Measurements from ENCODE around the gene TUBGCP4. TPM values are rescaled to one million over a fixed set of nuclear protein-coding genes. Genes with fewer than 3 reads are reported as not detected.
A peak's percentile ranks its signal among the peaks of the same experiment; 100 is the strongest.

Gene TUBGCP4
- total RNA-seq, 1 experiment from 2014 or later: 23.5 TPM

- no peak overlapping the region for H3K4me3 Mint-ChIP-seq
- Histone ChIP-seq H3K56ac (ENCODE audit: insufficient read length, low read depth, low read length) (no peak overlapping the region), H3K9ac (ENCODE audit: extremely low read depth, insufficient read length, low read length) (no peak overlapping the region), H3K4me2 (ENCODE audit: insufficient read depth, insufficient read length, low read length) (no peak overlapping the region), H2BK15ac (ENCODE audit: low read depth, low read length) (no peak overlapping the region), H3K4me1 (ENCODE audit: insufficient read depth, low read length) (no peaks in the 10 kb centered on the region), H3T11ph (ENCODE audit: low read length) (no peak overlapping the region), H3K23me2 (ENCODE audit: insufficient read length, low read depth, low read length, poor library complexity, severe bottlenecking) (no peaks in the 10 kb centered on the region), H3K27ac (ENCODE audit: insufficient read length, low read depth, low read length) (no peak overlapping the region), H3K79me1 (ENCODE audit: insufficient read depth, low read depth, low read length, poor library complexity, severe bottlenecking) (no peaks in the 10 kb centered on the region), H3K14ac (ENCODE audit: insufficient read depth, low read length) (no peak overlapping the region), H2AK5ac (ENCODE audit: insufficient read length, low read length) (no peak overlapping the region), H3K79me2 (ENCODE audit: insufficient read depth, low read length) (no peaks in the 10 kb centered on the region), H3K27me3 (ENCODE audit: insufficient read depth, low read length) (no peaks in the 10 kb centered on the region), H3K9me3 (ENCODE audit: control insufficient read depth, low read depth, low read length) (no peaks in the 10 kb centered on the region), H4K91ac (ENCODE audit: insufficient read length, low read depth, low read length) (no peak overlapping the region), H3K18ac (ENCODE audit: insufficient read length, low read depth, low read length) (no peak overlapping the region), H4K5ac (ENCODE audit: insufficient read length, low read depth, low read length) (no peak overlapping the region), H2BK12ac (ENCODE audit: insufficient read length, low read depth, low read length) (no peak overlapping the region), H4K20me1 (ENCODE audit: control insufficient read depth, insufficient read depth, insufficient read length) (no peaks in the 10 kb centered on the region), H2BK120ac (ENCODE audit: low read depth, low read length, poor library complexity, severe bottlenecking) (no peak overlapping the region), H4K8ac (replicated peaks; ENCODE audit: insufficient read length, low read depth, low read length) (no peak overlapping the region), H2BK5ac (ENCODE audit: insufficient read length, low read length) (no peak overlapping the region), H2AFZ (ENCODE audit: low read length) (no peak overlapping the region), H3K4ac (ENCODE audit: low read depth, low read length) (no peak overlapping the region), H2BK20ac (ENCODE audit: low read depth, low read length, poor library complexity, severe bottlenecking) (no peak overlapping the region), H3K23ac (ENCODE audit: insufficient read length, low read depth, low read length) (no peak overlapping the region)
- no peaks in the 10 kb centered on the region for H3K4me1 Mint-ChIP-seq
- DNase-seq: no peak
- H3K36me3 Mint-ChIP-seq (ENCODE audit: insufficient read depth in 1 of 3, low read depth in 3 of 3): peaks cover 41 to 83% (median 68%) of the 10 kb centered on the region in 3 experiments
- H3K27ac Mint-ChIP-seq: peak overlapping the region in 1 of 3 experiments; percentile 44; a peak in 4 of 7 replicates
- TF ChIP-seq CTCF (conservative IDR thresholded peaks at IDR 0.05): no peak
- no peaks in the 10 kb centered on the region for H3K27me3 Mint-ChIP-seq (ENCODE audit: low read depth)
- no peaks in the 10 kb centered on the region for H3K9me3 Mint-ChIP-seq
- WGBS (ENCODE audit: extremely low coverage, insufficient read length, low lambda C conversion rate): no CpG with 5 or more reads among the region's 3 CpGs
Measured at GRCh38 chr15:43423793-43424192, 52.9 kb downstream of the TUBGCP4 start.
